BLaER1 treated with 17β-estradiol and CSF1 and Interleukin-3, amounts not matched to agents 10 nM and 100 nM (cell line): Measurements from ENCODE around the gene STK25.
"Not testable (repeated sequence)": the region's sequence is repeated elsewhere in the genome, so short reads cannot be mapped to it uniquely, and the experiment has no call there.

Experiments
- H3K27ac ChIP-seq, 11 experiments: shearing (Covaris generic); formaldehyde crosslinking; 2 replicates each; pipeline ENCODE4 v1.8.1; 2022
- H3K27me3 ChIP-seq, 11 experiments: shearing (Covaris generic); formaldehyde crosslinking; 2 replicates each; pipeline ENCODE4 v1.8.1; 2022
- H3K36me3 ChIP-seq, 11 experiments: shearing (Covaris generic); formaldehyde crosslinking; 2 replicates each; pipeline ENCODE4 v1.8.1; 2022
- H3K4me1 ChIP-seq, 10 experiments: shearing (Covaris generic); formaldehyde crosslinking; 2 replicates each; pipeline ENCODE4 v1.8.1; 2022
- H3K4me2 ChIP-seq, 11 experiments: shearing (Covaris generic); formaldehyde crosslinking; 2 replicates each; pipeline ENCODE4 v1.8.1; 2022
- H3K4me3 ChIP-seq, 10 experiments: shearing (Covaris generic); formaldehyde crosslinking; 2 replicates each; pipeline ENCODE4 v1.8.1; 2022
- H3K9ac ChIP-seq, 11 experiments: shearing (Covaris generic); formaldehyde crosslinking; 2 replicates each; pipeline ENCODE4 v1.8.1; 2022
- H3K9me3 ChIP-seq, 11 experiments: shearing (Covaris generic); formaldehyde crosslinking; replicated peaks in 1 of 11; 2 replicates each; pipeline ENCODE4 v1.8.1; 2022
- H4K20me1 ChIP-seq, 11 experiments: shearing (Covaris generic); formaldehyde crosslinking; 2 replicates each; pipeline ENCODE4 v1.8.1; 2022
- Cebpa-rat ChIP-seq, 11 experiments: shearing (Covaris generic); IDR thresholded peaks; 2 replicates each; pipeline ENCODE4 v1.8.1; 2022

The STK25 gene

GRCh38 chr2:241534701-241535375 lies 26.5 kb upstream of the STK25 start:
- no peak overlapping the region for H3K4me2 ChIP-seq
- peaks cover 0 to 17% (median 9%) of the 10 kb centered on the region in 10 experiments; a peak in 12 of 20 replicates for H3K4me1 ChIP-seq

GRCh38 chr2:241534293-241534692 lies 25.9 kb upstream of the STK25 start:
- Histone ChIP-seq H3K4me2 (no peak overlapping the region), H3K27me3 (no peaks in the 10 kb centered on the region), H3K9me3 (no peaks in the 10 kb centered on the region), H3K27ac (no peak overlapping the region), H3K4me1 (peaks cover 0 to 12% (median 7%) of the 10 kb centered on the region in 10 experiments; a peak in 12 of 20 replicates), H3K36me3 (no peaks in the 10 kb centered on the region), H3K9ac (no peak overlapping the region), H4K20me1 (0 out of 22 replicates have a peak, but pooled peaks cover 0 to 3% (median 0%) of the 10 kb centered on the region in 11 experiments), H3K4me3 (no peak overlapping the region)
- TF ChIP-seq Cebpa-rat (IDR thresholded peaks at IDR 0.05): no peak

More at GRCh38 chr2:241534701-241535375, 26.5 kb upstream of the STK25 start:
- H3K36me3 ChIP-seq: no peaks in the 10 kb centered on the region
- H4K20me1 ChIP-seq: 0 out of 22 replicates have a peak, but pooled peaks cover 0 to 3% (median 0%) of the 10 kb centered on the region in 11 experiments
- no peak overlapping the region for H3K27ac ChIP-seq
- no peak overlapping the region for H3K9ac ChIP-seq
- H3K27me3 ChIP-seq: peaks cover 0 to 3% (median 0%) of the 10 kb centered on the region in 11 experiments; a peak in 1 of 22 replicates
- TF ChIP-seq Cebpa-rat (IDR thresholded peaks at IDR 0.05): no peak
- no peak overlapping the region for H3K4me3 ChIP-seq
- no peaks in the 10 kb centered on the region for H3K9me3 ChIP-seq

- H3K9me3 ChIP-seq: no peaks in the 10 kb centered on the region
- H4K20me1 ChIP-seq: no peaks in the 10 kb centered on the region
- no peak for TF ChIP-seq Cebpa-rat (IDR thresholded peaks at IDR 0.05)
- H3K9ac ChIP-seq: no peak overlapping the region
- no peak overlapping the region for H3K27ac ChIP-seq
- H3K4me2 ChIP-seq: no peak overlapping the region
- peaks cover 0 to 12% (median 7%) of the 10 kb centered on the region in 10 experiments; a peak in 12 of 20 replicates for H3K4me1 ChIP-seq
- H3K27me3 ChIP-seq: no peaks in the 10 kb centered on the region
- H3K4me3 ChIP-seq: no peak overlapping the region
- no peaks in the 10 kb centered on the region for H3K36me3 ChIP-seq
Observed at GRCh38 chr2:241532733-241533601, 24.6 kb upstream of the STK25 start.

GRCh38 chr2:241532168-241532567 lies 23.8 kb upstream of the STK25 start:
- no peak for TF ChIP-seq Cebpa-rat (IDR thresholded peaks at IDR 0.05)
- Histone ChIP-seq H3K4me3 (no peak overlapping the region), H3K27me3 (no peaks in the 10 kb centered on the region), H3K27ac (no peak overlapping the region), H3K36me3 (no peaks in the 10 kb centered on the region), H3K4me2 (no peak overlapping the region), H3K9ac (no peak overlapping the region), H4K20me1 (no peaks in the 10 kb centered on the region), H3K4me1 (peaks cover 0 to 12% (median 7%) of the 10 kb centered on the region in 10 experiments; a peak in 12 of 20 replicates), H3K9me3 (peaks cover 0 to 6% (median 3%) of the 10 kb centered on the region in 11 experiments; a peak in 10 of 22 replicates)

GRCh38 chr2:241531161-241531722 lies 22.9 kb upstream of the STK25 start:
- TF ChIP-seq Cebpa-rat (IDR thresholded peaks at IDR 0.05): no peak
- Histone ChIP-seq H3K27me3 (no peaks in the 10 kb centered on the region), H3K9me3 (peaks cover 6 to 16% (median 12%) of the 10 kb centered on the region in 11 experiments)

GRCh38 chr2:241530571-241530970 lies 22.2 kb upstream of the STK25 start:
- Histone ChIP-seq H4K20me1 (no peaks in the 10 kb centered on the region), H3K36me3 (no peaks in the 10 kb centered on the region), H3K4me3 (no peak overlapping the region), H3K4me1 (no peaks in the 10 kb centered on the region), H3K9me3 (peaks cover 13 to 22% (median 19%) of the 10 kb centered on the region in 11 experiments), H3K9ac (no peak overlapping the region), H3K27ac (no peak overlapping the region), H3K27me3 (no peaks in the 10 kb centered on the region), H3K4me2 (no peak overlapping the region)
- no peak for TF ChIP-seq Cebpa-rat (IDR thresholded peaks at IDR 0.05)

More at GRCh38 chr2:241531161-241531722, 22.9 kb upstream of the STK25 start:
- H3K4me1 ChIP-seq: peaks cover 0 to 6% (median 4%) of the 10 kb centered on the region in 10 experiments; a peak in 12 of 20 replicates
- no peaks in the 10 kb centered on the region for H3K36me3 ChIP-seq
- no peak overlapping the region for H3K9ac ChIP-seq
- no peaks in the 10 kb centered on the region for H4K20me1 ChIP-seq
- H3K27ac ChIP-seq: no peak overlapping the region
- H3K4me2 ChIP-seq: no peak overlapping the region
- no peak overlapping the region for H3K4me3 ChIP-seq

- not testable (repeated sequence) for H3K36me3 ChIP-seq, H3K4me1 ChIP-seq, H3K9ac ChIP-seq, H4K20me1 ChIP-seq, H3K4me3 ChIP-seq, H3K27ac ChIP-seq, H3K27me3 ChIP-seq, H3K4me2 ChIP-seq
- peaks cover 30 to 52% (median 40%) of the 10 kb centered on the region in 11 experiments for H3K9me3 ChIP-seq
Observed at GRCh38 chr2:241525818-241526780, 17.7 kb upstream of the STK25 start.

- TF ChIP-seq Cebpa-rat (IDR thresholded peaks at IDR 0.05): no peak
Observed at GRCh38 chr2:241522477-241522876, 14.1 kb upstream of the STK25 start.

More at GRCh38 chr2:241522477-241522876, 14.1 kb upstream of the STK25 start:
- H3K27ac ChIP-seq: no peak overlapping the region
- peaks cover 6 to 18% (median 16%) of the 10 kb centered on the region in 10 experiments; a peak in 18 of 20 replicates for H3K4me1 ChIP-seq
- peaks cover 31 to 50% (median 40%) of the 10 kb centered on the region in 11 experiments for H3K9me3 ChIP-seq
- H3K4me3 ChIP-seq: no peak overlapping the region
- H3K9ac ChIP-seq: no peak overlapping the region
- peak overlapping the region in 2 of 11 experiments; percentile 23 to 52; a peak in 3 of 22 replicates for H3K4me2 ChIP-seq
- H3K36me3 ChIP-seq: no peaks in the 10 kb centered on the region
- no peaks in the 10 kb centered on the region for H4K20me1 ChIP-seq
- no peaks in the 10 kb centered on the region for H3K27me3 ChIP-seq
